Parathyroid adenoma (tissue), 2 donors: ENCODE data around the gene ACVRL1.

ENCODE experiments used
- H2AFZ ChIP-seq: fragments of 300-600 bp; sonication (generic); one replicate; pipeline ENCODE4 v1.7.0; 2017; ENCODE audit warnings: antibody characterized with exemption, mild to moderate bottlenecking
- H3K27ac ChIP-seq: fragments of 300-600 bp; sonication (generic); one replicate; pipeline ENCODE4 v1.7.0; 2017
- H3K27me3 ChIP-seq: fragments of 300-600 bp; sonication (generic); one replicate; pipeline ENCODE4 v1.7.0; 2017; ENCODE audit warnings: low read length; ENCODE audit not compliant: control insufficient read depth, insufficient read depth
- H3K36me3 ChIP-seq: fragments of 300-600 bp; sonication (generic); one replicate; pipeline ENCODE4 v1.7.0; 2017; ENCODE audit warnings: low read length; ENCODE audit not compliant: control insufficient read depth, insufficient read depth
- H3K4me1 ChIP-seq: fragments of 300-600 bp; sonication (generic); one replicate; pipeline ENCODE4 v1.7.0; 2017; ENCODE audit warnings: control low read depth
- H3K4me2 ChIP-seq: fragments of 300-600 bp; sonication (generic); one replicate; pipeline ENCODE4 v1.7.0; 2017; ENCODE audit warnings: low read length
- H3K4me3 ChIP-seq: fragments of 300-600 bp; sonication (generic); one replicate; pipeline ENCODE4 v1.7.0; 2017; ENCODE audit warnings: low read depth, low read length
- H3K79me2 ChIP-seq: fragments of 300-600 bp; sonication (generic); one replicate; pipeline ENCODE4 v1.7.0; 2017; ENCODE audit warnings: control low read depth
- H3K9ac ChIP-seq: fragments of 300-600 bp; sonication (generic); one replicate; pipeline ENCODE4 v1.7.0; 2017; ENCODE audit warnings: mild to moderate bottlenecking
- H3K9me3 ChIP-seq: fragments of 300-600 bp; sonication (generic); one replicate; pipeline ENCODE4 v1.7.0; 2017; ENCODE audit warnings: low read length; ENCODE audit not compliant: control insufficient read depth
- CTCF ChIP-seq: fragments of 300-600 bp; sonication (generic); IDR thresholded peaks from one replicate; pipeline ENCODE4 v1.7.0; 2017; ENCODE audit warnings: antibody characterized with exemption, mild to moderate bottlenecking
- donor health status: primary hyperparathyroidism.

ACVRL1 gene

GRCh38 chr12:51959921-51960320 lies 52.6 kb downstream of the ACVRL1 start:
- no peaks in the 10 kb centered on the region for H3K27me3 ChIP-seq
- H3K4me3 ChIP-seq, result no peak overlapping the region
- no peak for TF ChIP-seq CTCF
- peaks cover 68% of the 10 kb centered on the region for H3K79me2 ChIP-seq
- H3K4me1 ChIP-seq, result peaks cover 36% of the 10 kb centered on the region
- no peak overlapping the region for H3K27ac ChIP-seq
- H3K9ac ChIP-seq, result no peak overlapping the region
- H3K36me3 ChIP-seq, result no peaks in the 10 kb centered on the region
- no peak overlapping the region for H2AFZ ChIP-seq
- H3K4me2 ChIP-seq, result no peak overlapping the region
- H3K9me3 ChIP-seq, result no peaks in the 10 kb centered on the region

GRCh38 chr12:51960488-51960887 lies 53.2 kb downstream of the ACVRL1 start:
- Histone ChIP-seq H3K79me2 (peaks cover 68% of the 10 kb centered on the region), H3K9ac (no peak overlapping the region), H3K36me3 (no peaks in the 10 kb centered on the region), H3K27ac (no peak overlapping the region), H3K4me1 (peaks cover 30% of the 10 kb centered on the region), H3K27me3 (no peaks in the 10 kb centered on the region), H2AFZ (no peak overlapping the region), H3K4me3 (no peak overlapping the region), H3K4me2 (no peak overlapping the region), H3K9me3 (no peaks in the 10 kb centered on the region)
- no peak for TF ChIP-seq CTCF

- H3K9me3 ChIP-seq, result no peaks in the 10 kb centered on the region
- H3K4me2 ChIP-seq, result no peak overlapping the region
- peaks cover 26% of the 10 kb centered on the region for H3K4me1 ChIP-seq
- TF ChIP-seq CTCF, result no peak
- H3K36me3 ChIP-seq, result no peaks in the 10 kb centered on the region
- H3K27me3 ChIP-seq, result no peaks in the 10 kb centered on the region
- no peak overlapping the region for H2AFZ ChIP-seq
- H3K4me3 ChIP-seq, result no peak overlapping the region
- H3K27ac ChIP-seq, result no peak overlapping the region
- peaks cover 68% of the 10 kb centered on the region for H3K79me2 ChIP-seq
- H3K9ac ChIP-seq, result no peak overlapping the region
Measured at GRCh38 chr12:51960890-51961289, 53.6 kb downstream of the ACVRL1 start.

GRCh38 chr12:51961834-51962233 lies 54.5 kb downstream of the ACVRL1 start:
- Histone ChIP-seq H3K27me3 (no peaks in the 10 kb centered on the region), H3K9ac (no peak overlapping the region), H3K27ac (no peak overlapping the region), H3K9me3 (no peaks in the 10 kb centered on the region), H3K4me2 (no peak overlapping the region), H2AFZ (no peak overlapping the region), H3K4me1 (peaks cover 22% of the 10 kb centered on the region), H3K4me3 (no peak overlapping the region), H3K36me3 (no peaks in the 10 kb centered on the region), H3K79me2 (peaks cover 68% of the 10 kb centered on the region)
- no peak for TF ChIP-seq CTCF

- Histone ChIP-seq H3K9ac (no peak overlapping the region), H3K4me2 (no peak overlapping the region)
- no peak for TF ChIP-seq CTCF
Measured at GRCh38 chr12:51962737-51963136, 55.4 kb downstream of the ACVRL1 start.

More at GRCh38 chr12:51962737-51963136, 55.4 kb downstream of the ACVRL1 start:
- Histone ChIP-seq H3K36me3 (no peaks in the 10 kb centered on the region), H3K9me3 (no peaks in the 10 kb centered on the region), H3K79me2 (peaks cover 68% of the 10 kb centered on the region), H3K4me3 (no peak overlapping the region), H2AFZ (no peak overlapping the region), H3K27ac (no peak overlapping the region), H3K4me1 (peaks cover 22% of the 10 kb centered on the region), H3K27me3 (no peaks in the 10 kb centered on the region)
